GM12878 (cell line): ENCODE data around the gene FZD2.

Experiments used
- ASH2L ChIP-seq: fragments of 300-600, 200-600 bp; sonication (generic); IDR thresholded peaks from 2 replicates; pipeline ENCODE4 v1.6.1; 2017; ENCODE audit warnings: low read depth, mild to moderate bottlenecking, borderline replicate concordance
- ATF2 ChIP-seq: IDR thresholded peaks from 2 replicates; pipeline ENCODE4 v1.6.1; 2012; ENCODE audit warnings: low read length, inconsistent platforms
- ATF7 ChIP-seq: fragments of 450-650 bp; IDR thresholded peaks from 2 replicates; pipeline ENCODE4 v1.6.1; 2016; ENCODE audit warnings: low read depth, mild to moderate bottlenecking
- CTCF ChIP-seq, 3 experiments: IDR thresholded peaks in 2 of 3; conservative IDR thresholded peaks in 1 of 3; 2 replicates each; pipeline ENCODE4 v1.5.1; 2011; ENCODE audit warnings: low read depth in 3 of 3, low read length in 3 of 3, mild to moderate bottlenecking in 3 of 3, control low read depth in 2 of 3, moderate library complexity in 2 of 3, inconsistent platforms in 1 of 3, mixed read lengths in 1 of 3; ENCODE audit not compliant: control insufficient read depth in 2 of 3, insufficient read depth in 1 of 3; ENCODE audit errors: extremely low read depth in 1 of 3
- EZH2 ChIP-seq: IDR thresholded peaks from 2 replicates; pipeline ENCODE4 v1.6.1; 2012; ENCODE audit warnings: low read depth, mild to moderate bottlenecking, control low read depth, inconsistent platforms, low read length, borderline replicate concordance; ENCODE audit not compliant: control insufficient read depth
- POLR2A ChIP-seq: IDR thresholded peaks from 2 replicates; pipeline ENCODE4 v1.6.1; 2011; ENCODE audit warnings: low read depth, mild to moderate bottlenecking, low read length
- RFX5 ChIP-seq: IDR thresholded peaks from 2 replicates; pipeline ENCODE4 v1.6.1; 2011; ENCODE audit warnings: low read depth, low read length, improper control_type of control experiment
- TCF12 ChIP-seq: IDR thresholded peaks from 2 replicates; pipeline ENCODE4 v1.6.1; 2011; ENCODE audit warnings: low read depth, mild to moderate bottlenecking, low read length
- TF ChIP-seq, protein P1 (sequence below): IDR thresholded peaks from 2 replicates; pipeline ENCODE4 v1.6.1; 2011; ENCODE audit warnings: low read depth, low read length, improper control_type of control experiment, borderline replicate concordance

DNA sequence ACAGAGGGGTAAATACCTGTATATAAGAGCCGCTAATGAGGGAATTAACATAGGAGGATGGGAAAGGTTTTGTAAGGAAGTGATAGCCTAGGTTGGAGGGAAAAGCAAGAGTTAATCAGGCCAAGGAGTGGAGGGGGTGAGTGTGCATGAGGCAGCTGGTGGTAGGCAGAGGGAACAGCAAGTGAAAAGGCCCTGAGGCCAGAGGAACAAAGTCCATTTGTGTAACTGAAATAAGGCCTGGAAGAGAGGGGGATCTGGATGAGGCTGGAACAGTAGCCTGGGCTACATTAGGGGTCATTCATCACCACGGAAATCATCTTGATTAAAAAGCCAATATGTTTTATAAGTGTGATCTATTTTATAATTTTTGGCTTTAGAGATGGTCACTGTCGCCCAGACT is 45.7 kb downstream of the FZD2 start:
- TF ChIP-seq RFX5 (no peak), POLR2A (no peak), ATF7 (no peak), CTCF (IDR thresholded peaks at IDR 0.05 in 2 of 3, conservative IDR thresholded peaks at IDR 0.05 in 1 of 3; ENCODE audit: control insufficient read depth in 2 of 3, extremely low read depth in 1 of 3, insufficient read depth in 1 of 3, low read depth in 3 of 3, low read length in 3 of 3) (no peak), ASH2L (no peak), EZH2 (no peak), ATF2 (no peak), TCF12 (no peak)
- TF ChIP-seq, protein P1, sequence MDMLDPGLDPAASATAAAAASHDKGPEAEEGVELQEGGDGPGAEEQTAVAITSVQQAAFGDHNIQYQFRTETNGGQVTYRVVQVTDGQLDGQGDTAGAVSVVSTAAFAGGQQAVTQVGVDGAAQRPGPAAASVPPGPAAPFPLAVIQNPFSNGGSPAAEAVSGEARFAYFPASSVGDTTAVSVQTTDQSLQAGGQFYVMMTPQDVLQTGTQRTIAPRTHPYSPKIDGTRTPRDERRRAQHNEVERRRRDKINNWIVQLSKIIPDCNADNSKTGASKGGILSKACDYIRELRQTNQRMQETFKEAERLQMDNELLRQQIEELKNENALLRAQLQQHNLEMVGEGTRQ: no peak
